Osteocyte (in vitro differentiated cells): ENCODE data around the gene FAR1. TPM values are rescaled to one million over a fixed set of nuclear protein-coding genes. Genes with fewer than 3 reads are reported as not detected.
A peak's percentile ranks its signal among the peaks of the same experiment; 100 is the strongest.

Source experiments
- DNase-seq: peaks from one replicate; pipeline ENCODE4 v3.0.0; 2021; ENCODE audit warnings: mixed read lengths; ENCODE audit not compliant: unreplicated experiment; ENCODE audit errors: extremely low spot score
- H3K27ac Mint-ChIP-seq: one replicate; pipeline ENCODE4 v1.8.0; 2021; ENCODE audit warnings: mild to moderate bottlenecking, mixed read lengths; ENCODE audit not compliant: unreplicated experiment
- H3K27me3 Mint-ChIP-seq: one replicate; pipeline ENCODE4 v1.8.0; 2021; ENCODE audit warnings: mixed read lengths; ENCODE audit not compliant: unreplicated experiment
- H3K36me3 Mint-ChIP-seq: one replicate; pipeline ENCODE4 v1.8.0; 2021; ENCODE audit warnings: mixed read lengths; ENCODE audit not compliant: unreplicated experiment
- H3K4me1 Mint-ChIP-seq: one replicate; pipeline ENCODE4 v1.8.0; 2021; ENCODE audit warnings: mixed read lengths; ENCODE audit not compliant: unreplicated experiment
- H3K4me3 Mint-ChIP-seq: one replicate; pipeline ENCODE4 v1.8.0; 2021; ENCODE audit warnings: mild to moderate bottlenecking, moderate library complexity, mixed read lengths; ENCODE audit not compliant: unreplicated experiment
- H3K9me3 Mint-ChIP-seq: one replicate; pipeline ENCODE4 v1.8.0; 2021; ENCODE audit warnings: mixed read lengths; ENCODE audit not compliant: unreplicated experiment
- total RNA-seq: library from RNA; stranded (reverse); gene quantifications from 2 replicates; pipeline ENCODE4 v1.2.1, GENCODE V29; 2021
- TF ChIP-seq, protein P1 (sequence below): fragments of 200-600 bp; sonication (generic); IDR thresholded peaks from 2 replicates; pipeline ENCODE4 v1.5.0; 2021; ENCODE audit warnings: antibody characterized with exemption, mild to moderate bottlenecking, moderate library complexity

FAR1 gene
- total RNA-seq, 1 donor from 2014 or later, result 50.8 TPM

DNA sequence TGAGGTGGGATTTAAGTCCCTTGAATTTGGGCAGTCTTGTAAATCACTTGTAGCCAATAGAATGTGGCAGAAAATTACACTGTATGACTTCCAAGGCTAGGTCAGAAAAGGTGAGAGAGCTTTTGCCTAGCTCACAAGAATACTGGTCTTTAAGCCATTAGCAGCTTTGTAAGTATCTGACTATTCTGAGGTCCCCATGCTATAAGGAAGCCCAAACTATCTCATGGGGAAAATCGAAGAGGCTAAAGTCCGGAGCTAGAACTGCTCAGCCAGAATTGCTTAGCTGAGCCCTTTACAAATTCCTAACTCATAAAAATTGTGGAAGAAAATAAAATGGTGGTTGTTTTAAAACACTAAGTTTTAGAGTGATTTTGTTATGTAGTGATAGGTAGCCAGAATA, 13.0 kb downstream of the FAR1 start:
- peaks cover 26% of the 10 kb centered on the region for H3K4me1 Mint-ChIP-seq
- H3K4me3 Mint-ChIP-seq, result no peak overlapping the region
- H3K36me3 Mint-ChIP-seq, result peaks cover 2% of the 10 kb centered on the region
- TF ChIP-seq, protein P1, sequence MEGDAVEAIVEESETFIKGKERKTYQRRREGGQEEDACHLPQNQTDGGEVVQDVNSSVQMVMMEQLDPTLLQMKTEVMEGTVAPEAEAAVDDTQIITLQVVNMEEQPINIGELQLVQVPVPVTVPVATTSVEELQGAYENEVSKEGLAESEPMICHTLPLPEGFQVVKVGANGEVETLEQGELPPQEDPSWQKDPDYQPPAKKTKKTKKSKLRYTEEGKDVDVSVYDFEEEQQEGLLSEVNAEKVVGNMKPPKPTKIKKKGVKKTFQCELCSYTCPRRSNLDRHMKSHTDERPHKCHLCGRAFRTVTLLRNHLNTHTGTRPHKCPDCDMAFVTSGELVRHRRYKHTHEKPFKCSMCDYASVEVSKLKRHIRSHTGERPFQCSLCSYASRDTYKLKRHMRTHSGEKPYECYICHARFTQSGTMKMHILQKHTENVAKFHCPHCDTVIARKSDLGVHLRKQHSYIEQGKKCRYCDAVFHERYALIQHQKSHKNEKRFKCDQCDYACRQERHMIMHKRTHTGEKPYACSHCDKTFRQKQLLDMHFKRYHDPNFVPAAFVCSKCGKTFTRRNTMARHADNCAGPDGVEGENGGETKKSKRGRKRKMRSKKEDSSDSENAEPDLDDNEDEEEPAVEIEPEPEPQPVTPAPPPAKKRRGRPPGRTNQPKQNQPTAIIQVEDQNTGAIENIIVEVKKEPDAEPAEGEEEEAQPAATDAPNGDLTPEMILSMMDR, result no peak
- no peak overlapping the region for H3K27ac Mint-ChIP-seq
- no peaks in the 10 kb centered on the region for H3K27me3 Mint-ChIP-seq
- H3K9me3 Mint-ChIP-seq, result no peaks in the 10 kb centered on the region
- no peak for DNase-seq

DNA sequence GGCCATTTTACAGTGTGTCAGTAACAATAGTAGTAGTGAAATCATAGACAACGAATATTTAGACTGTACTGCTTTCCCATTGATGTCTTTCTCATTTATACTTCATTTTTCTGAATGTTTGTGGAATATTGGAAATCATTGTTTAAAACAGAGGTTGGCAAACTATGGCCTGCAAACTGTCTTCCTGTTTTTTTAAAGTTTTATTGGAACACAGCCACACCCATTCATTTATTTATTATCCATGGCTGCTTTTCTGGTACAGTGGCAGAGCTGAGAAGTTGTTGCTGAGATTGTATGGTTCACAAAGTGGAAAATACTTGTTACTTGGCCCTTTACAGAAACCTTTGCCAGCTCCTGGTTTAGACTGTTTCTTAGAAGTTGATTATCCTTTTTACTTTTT, 13.7 kb downstream of the FAR1 start:
- Mint-ChIP-seq H3K9me3 (no peaks in the 10 kb centered on the region), H3K4me3 (no peak overlapping the region), H3K36me3 (peaks cover 2% of the 10 kb centered on the region), H3K4me1 (peaks cover 22% of the 10 kb centered on the region), H3K27me3 (no peaks in the 10 kb centered on the region), H3K27ac (no peak overlapping the region)
- DNase-seq, result no peak
- TF ChIP-seq, protein P1, result no peak

DNA sequence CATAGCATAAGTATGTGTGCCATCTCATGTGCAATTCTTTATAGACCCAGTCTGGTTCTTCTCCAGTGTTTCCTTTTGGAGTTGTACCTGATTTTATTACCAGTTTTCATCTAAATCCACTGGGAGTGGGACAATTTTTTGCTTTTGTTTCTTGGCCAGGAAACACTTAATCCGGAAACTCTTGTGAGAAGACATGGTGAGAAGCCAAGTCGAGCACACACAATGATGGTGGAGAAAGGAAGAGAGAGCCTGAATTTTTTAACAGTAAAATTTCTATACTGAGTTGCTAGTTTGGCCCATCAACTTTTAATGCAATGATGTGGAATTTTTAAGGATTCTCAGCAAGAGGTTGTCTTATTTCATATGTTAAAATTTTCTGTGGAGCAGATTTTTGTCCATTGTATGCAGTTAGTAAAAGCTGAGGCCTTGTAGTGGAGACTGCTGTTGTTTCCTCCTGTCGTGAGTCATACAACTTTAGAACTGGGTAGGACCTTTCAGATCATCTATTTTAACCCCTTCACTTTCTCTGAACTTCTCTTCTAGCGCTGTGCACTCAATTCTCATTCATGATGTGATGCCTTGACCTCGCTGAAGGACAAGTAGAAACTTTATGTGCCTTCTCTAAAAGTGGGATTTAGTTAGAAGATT, 17.1 kb downstream of the FAR1 start:
- peaks cover 4% of the 10 kb centered on the region for H3K9me3 Mint-ChIP-seq
- peak overlapping the region; percentile 15 for H3K27ac Mint-ChIP-seq
- H3K4me1 Mint-ChIP-seq, result peaks cover 22% of the 10 kb centered on the region
- H3K27me3 Mint-ChIP-seq, result no peaks in the 10 kb centered on the region
- peaks cover 2% of the 10 kb centered on the region for H3K36me3 Mint-ChIP-seq
- TF ChIP-seq, protein P1, result no peak
- DNase-seq, result no peak
- no peak overlapping the region for H3K4me3 Mint-ChIP-seq

DNA sequence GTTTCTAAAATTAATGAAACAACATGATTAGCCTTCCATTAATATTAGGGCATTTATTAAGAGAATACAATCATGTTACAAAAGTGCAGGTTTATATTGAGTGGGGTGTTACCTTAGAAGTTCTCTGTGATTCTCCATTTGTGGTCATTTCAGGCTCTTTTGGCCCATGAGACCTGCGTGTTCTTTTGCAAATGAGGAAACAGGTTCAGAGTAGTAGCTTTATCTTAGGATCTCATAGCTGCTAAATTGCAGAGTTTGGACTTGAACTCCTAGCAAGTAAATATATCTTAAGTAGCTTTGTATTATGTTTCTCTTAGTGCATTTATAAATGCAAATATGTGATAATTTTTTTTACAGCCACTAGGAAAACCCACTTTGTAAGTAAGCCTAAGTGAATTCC, 18.3 kb downstream of the FAR1 start:
- H3K27ac Mint-ChIP-seq, result no peak overlapping the region
- H3K9me3 Mint-ChIP-seq, result peaks cover 4% of the 10 kb centered on the region
- TF ChIP-seq, protein P1, result no peak
- no peak overlapping the region for H3K4me3 Mint-ChIP-seq
- no peak for DNase-seq
- H3K36me3 Mint-ChIP-seq, result peaks cover 2% of the 10 kb centered on the region
- H3K27me3 Mint-ChIP-seq, result no peaks in the 10 kb centered on the region
- peaks cover 21% of the 10 kb centered on the region for H3K4me1 Mint-ChIP-seq

DNA sequence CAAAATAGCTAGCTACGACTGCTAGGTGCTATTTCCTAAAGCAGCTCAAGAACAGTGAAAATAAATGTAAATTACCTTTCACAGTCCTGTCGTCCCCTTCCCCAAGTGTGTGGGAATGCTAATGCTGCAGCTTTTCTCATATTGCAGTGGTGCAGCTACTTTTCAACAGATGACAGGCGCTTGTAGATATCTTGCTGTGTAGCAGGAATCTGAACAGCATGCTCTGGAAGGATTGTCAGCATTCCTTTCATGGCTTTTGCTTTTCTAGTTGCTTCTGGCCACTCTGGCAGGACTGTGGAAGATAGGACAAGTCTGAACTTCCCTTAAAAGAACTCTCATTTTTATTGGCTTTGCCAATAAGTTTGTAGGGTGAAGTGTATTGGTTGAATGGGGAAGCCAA, 18.8 kb downstream of the FAR1 start:
- no peak overlapping the region for H3K4me3 Mint-ChIP-seq
- no peak overlapping the region for H3K27ac Mint-ChIP-seq
- H3K9me3 Mint-ChIP-seq, result peaks cover 4% of the 10 kb centered on the region
- TF ChIP-seq, protein P1, result no peak
- no peaks in the 10 kb centered on the region for H3K27me3 Mint-ChIP-seq
- peaks cover 2% of the 10 kb centered on the region for H3K36me3 Mint-ChIP-seq
- H3K4me1 Mint-ChIP-seq, result peaks cover 18% of the 10 kb centered on the region
- no peak for DNase-seq
